NK-92 treated with Interleukin-12 subunit alpha and Interleukin-12 subunit beta, amount 100 ng/mL, for 24 hours (cell line): ENCODE measurements around the gene ZNF282.
A peak's percentile ranks its signal among the peaks of the same experiment; 100 is the strongest.
"Not testable (repeated sequence)": the region's sequence is repeated elsewhere in the genome, so short reads cannot be mapped to it uniquely, and the experiment has no call there.

Experiments
- DNase-seq: peaks from one replicate; lab custom pipeline; 2025; lab: John Stamatoyannopoulos, UW

ZNF282 gene

DNA sequence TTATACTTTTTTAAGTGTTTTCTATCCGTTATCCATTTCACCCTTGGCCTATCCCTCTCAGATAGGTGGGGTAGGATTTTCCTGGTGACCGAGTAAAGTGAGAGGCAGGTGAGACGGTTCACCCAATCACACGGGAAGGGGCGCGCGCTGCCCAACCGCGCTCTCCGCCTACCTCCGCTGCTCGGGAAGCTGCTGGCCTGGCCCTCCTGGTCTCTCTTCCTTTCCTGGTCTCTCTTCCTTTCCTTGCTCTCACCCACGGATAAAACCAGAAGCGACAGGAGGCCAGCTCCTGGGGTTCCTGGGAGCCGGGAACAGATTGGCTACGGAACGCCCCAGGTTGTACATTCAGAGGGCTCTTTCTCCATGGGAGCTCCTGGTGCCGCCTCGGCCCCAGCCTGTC lies 29.8 kb downstream of the ZNF282 start:
- no peak for DNase-seq

DNA sequence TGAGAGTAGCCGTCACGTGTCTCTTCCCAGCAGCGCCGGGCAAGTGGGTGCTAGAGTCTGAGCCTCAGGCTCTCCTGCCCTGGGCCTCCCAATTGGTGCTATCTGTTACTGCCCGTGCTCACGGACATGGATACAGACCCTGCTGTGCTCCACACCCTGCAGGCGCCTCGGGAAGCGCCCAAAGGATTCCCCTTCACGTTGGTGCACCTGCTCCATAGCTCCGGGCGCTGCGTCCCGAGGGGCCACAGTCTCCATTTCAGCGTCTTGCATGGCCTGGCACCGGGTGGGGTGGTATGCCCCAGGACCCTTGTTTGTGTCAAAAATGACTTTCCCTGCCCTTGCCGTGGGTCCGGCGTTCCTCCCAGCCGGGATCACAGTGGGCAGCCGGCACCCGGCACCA lies 30.3 kb downstream of the ZNF282 start:
- DNase-seq, result no peak

DNA sequence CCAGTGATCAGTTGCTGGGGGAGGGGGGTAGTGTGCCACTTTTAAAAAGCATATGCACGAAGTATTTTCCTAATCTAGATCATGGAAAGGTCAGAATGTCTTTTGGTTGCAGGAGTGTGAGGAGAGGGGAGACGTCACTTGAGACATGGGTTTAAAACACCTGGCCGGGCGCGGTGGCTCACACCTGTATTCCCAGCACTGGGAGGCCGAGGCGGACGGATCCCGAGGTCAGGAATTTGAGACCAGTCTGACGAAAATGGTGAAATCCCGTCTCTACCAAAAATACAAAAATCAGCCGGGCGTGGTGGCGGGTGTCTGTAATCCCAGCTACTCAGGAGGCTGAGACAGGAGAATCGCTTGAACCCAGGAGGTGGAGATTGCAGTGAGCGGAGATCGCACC lies 31.0 kb downstream of the ZNF282 start:
- DNase-seq, result not testable (repeated sequence)

DNA sequence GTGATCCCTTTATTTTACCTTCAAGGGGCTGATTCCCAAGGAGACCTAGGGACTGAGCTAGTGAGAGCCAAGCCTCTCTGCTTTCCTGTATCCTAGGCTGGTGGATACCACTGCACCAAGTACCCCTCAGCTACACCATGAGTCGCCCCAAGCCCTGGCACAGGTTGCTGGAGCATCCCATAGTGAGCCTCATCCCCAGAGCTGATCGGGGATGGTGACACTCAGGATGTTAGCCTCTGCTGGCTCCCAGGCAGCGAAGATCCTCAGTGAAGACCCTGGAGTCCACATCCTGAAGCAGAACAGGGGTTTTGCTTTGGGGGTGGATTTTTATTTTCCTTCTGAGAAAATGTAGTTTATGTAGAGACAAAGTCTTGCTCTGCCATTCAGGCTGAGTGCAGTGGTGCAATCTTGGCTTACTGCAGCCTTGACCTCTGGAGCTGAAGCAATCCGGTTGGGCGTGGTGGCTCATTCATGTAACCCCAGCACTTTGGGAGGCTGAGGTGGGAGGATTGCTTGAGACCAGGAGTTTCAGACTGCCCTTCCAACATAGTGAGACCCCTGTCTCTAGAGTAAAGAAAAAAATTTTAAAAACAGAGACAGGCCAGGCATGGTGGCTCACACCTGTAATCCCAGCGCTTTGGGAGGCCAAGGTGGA lies 31.6 kb downstream of the ZNF282 start:
- no peak for DNase-seq

- DNase-seq, result no peak
Measured at GRCh38 chr7:149228831-149229471, 33.6 kb downstream of the ZNF282 start.

- no peak for DNase-seq
Measured at GRCh38 chr7:149229526-149229925, 34.2 kb downstream of the ZNF282 start.

DNA sequence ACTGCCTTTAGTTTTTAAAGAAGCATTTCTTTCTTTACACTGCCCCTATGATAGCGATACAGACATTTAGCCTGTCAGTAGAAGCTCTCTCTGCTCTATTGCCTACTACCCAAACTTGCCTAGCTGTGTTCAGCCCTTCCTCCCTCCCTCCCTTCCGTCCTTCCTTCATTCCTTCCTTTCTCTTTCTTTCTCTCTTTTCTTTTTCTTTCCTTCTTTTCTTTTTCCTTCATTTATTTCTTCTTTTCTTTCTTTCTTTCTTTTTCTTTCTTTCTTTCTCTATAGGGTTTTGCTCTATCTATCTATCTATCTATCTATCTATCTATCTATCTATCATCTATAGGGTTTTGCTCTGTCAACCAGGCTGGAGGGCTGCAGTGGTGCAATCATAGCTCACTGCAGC lies 37.0 kb downstream of the ZNF282 start:
- DNase-seq, result no peak

GRCh38 chr7:149233655-149234204 lies 38.4 kb downstream of the ZNF282 start:
- DNase-seq, result not testable (repeated sequence)

- no peak for DNase-seq
Measured at GRCh38 chr7:149237502-149237901, 42.2 kb downstream of the ZNF282 start.

- no peak for DNase-seq
Measured at GRCh38 chr7:149238051-149238450, 42.7 kb downstream of the ZNF282 start.

DNA sequence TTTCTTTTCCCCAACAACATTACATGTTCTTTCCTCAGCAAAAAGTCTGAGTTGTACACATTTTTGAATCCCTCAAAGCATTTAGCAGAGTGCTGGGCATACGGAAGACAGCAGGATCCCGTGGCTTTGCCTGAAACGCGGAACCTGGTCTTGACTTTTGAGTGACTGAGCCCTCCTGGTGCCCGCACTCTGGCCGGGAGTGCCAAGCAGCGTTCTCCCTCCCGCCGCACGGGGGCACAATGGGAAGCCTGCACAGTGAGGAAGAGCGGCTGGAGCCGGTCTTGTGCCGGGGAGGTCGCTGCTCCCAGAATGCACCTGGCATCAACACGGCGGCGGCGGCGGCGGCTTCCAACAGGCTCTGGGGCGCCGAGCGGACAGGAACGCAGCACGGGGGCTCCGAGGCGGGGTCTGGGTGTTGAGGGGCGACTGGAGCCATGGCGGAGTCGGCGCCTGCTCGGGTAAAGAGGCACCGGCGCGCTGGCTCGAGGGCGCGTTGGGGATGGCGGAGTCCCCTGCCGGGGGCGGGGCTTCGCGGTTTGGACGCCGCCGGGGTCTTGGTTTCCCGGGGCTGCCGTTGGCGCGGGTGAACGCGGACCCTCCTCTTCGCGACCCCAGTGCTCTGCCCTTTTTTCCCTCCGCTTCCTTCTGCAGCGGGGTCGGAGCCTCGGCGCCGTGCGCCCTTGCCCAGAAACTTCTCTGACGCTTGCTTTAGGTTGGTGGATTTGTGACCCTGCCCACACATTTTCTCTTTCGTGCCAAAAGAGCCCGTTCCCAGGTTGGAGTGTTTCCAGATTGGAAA lies 44.2 kb downstream of the ZNF282 start, which contains the start of gene ZNF212:
Gene ZNF212, plus strand, starts transcription at position 307 of the 799 bp plus-strand sequence. Its CDS starts 128 bp downstream, at position 435.
- DNase-seq, result peak; percentile 92

- no peak for DNase-seq
Measured at GRCh38 chr7:149240637-149241036, 45.3 kb downstream of the ZNF282 start.

GRCh38 chr7:149241696-149242095 lies 46.4 kb downstream of the ZNF282 start:
- DNase-seq, result no peak

DNA sequence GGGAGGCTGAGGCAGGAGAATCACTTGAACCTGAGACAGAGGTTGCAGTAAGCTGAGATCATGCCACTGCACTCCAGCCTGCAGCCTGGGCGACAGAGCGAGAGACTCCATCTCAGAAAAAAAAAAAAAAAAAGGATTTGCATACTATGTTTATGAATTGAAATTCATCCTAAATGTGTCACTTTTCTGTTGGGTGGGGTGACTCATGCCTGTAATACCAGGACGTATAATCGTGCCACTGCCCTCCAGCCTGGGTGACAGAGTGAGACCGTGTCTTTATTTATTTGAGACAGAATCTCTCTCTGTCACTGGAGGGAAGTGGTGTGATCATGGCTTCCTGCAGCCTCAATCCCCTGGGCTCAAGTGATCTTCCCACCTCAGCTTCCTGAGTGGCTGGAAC lies 49.9 kb downstream of the ZNF282 start:
- no peak for DNase-seq

- no peak for DNase-seq
Measured at GRCh38 chr7:149245744-149246143, 50.4 kb downstream of the ZNF282 start.

GRCh38 chr7:149248777-149249176 lies 53.4 kb downstream of the ZNF282 start:
- DNase-seq, result no peak

DNA sequence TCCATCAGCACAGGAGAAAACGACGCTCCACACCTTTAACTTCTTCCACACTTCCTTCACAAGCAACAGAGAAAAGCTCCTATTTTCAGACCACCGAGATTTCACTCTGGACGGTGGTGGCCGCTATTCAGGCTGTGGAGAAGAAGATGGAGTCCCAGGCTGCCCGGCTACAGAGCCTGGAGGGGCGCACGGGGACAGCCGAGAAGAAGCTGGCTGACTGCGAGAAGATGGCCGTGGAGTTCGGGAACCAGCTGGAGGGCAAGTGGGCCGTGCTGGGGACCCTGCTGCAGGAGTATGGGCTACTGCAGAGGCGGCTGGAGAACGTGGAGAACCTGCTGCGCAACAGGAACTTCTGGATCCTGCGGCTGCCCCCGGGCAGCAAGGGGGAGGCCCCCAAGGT lies 54.8 kb downstream of the ZNF282 start:
- DNase-seq, result not testable (repeated sequence)

GRCh38 chr7:149251518-149251917 lies 56.2 kb downstream of the ZNF282 start:
- not testable (repeated sequence) for DNase-seq

DNA sequence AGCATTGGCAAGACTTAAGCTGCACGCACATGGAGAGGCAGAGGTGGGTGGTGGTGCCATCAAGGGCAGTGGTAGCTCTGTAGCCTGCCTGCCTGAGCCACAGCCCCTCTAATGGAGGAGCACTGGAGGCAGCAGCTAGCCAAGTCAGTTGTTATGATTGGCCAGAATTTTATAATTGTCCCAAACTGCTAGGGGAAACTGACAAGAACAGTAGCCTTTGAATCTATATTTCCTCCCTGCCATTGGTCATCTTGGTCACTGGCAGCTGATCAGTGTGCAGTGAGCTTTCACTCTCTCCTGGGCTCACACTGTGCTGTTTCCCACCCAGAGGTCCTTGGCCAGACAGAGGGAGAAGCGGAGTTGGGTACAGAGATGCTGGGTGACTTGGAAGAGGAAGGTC lies 57.0 kb downstream of the ZNF282 start:
- no peak for DNase-seq

GRCh38 chr7:149253665-149254064 lies 58.3 kb downstream of the ZNF282 start:
- DNase-seq, result no peak

DNA sequence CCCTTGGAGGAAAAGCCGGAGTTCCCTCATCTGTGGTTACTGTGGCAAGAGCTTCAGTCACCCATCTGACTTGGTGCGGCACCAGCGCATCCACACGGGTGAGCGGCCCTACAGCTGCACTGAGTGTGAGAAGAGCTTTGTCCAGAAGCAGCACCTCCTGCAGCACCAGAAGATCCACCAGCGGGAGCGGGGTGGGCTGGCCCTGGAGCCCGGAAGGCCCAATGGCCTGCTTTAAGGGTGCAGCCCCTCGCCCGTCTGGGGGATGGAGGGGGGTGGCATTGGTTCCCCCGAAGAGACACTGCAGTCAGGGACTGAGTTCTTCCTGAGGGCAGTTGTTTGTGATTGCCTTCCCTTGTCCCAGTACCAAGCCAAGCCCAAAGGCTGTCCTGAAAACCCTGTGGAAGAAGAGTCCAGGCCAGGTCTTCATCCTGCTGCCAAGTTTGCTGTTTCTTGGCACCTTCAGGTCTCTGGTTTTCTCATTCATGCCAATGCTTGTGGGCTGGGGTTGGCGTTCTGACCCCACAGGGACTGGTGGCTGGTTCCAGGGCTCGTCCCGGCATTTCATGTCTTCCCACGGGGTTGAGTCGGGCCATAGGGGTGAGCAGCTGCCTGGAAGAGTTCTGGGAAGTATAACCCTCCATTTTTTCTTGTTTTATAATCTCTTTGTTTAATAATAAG lies 59.0 kb downstream of the ZNF282 start:
- no peak for DNase-seq

DNA sequence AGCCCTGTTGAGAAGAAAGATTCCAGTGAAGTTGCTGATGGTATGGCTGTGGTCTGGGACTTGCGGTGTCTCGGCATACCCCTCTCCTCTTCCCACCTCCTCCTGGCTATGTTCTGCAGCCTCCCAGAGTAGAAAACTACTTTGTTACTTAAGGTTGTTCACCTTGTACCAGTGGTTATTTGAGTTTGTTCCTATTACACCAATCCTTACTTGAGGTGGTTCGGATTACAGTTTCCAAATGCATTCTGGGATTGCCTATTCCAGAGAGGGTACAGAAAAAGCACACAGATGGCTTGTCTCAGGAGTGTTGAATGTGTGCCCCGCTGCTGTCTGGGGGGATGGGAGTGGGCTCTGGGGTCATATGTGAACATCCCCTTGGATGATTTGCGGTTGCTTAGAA lies 59.8 kb downstream of the ZNF282 start:
- DNase-seq, result no peak
